SH-SY5Y (cell line): ENCODE data around the gene NATD1.
A peak's percentile ranks its signal among the peaks of the same experiment; 100 is the strongest.

Experiments used
- GATA2 ChIP-seq: IDR thresholded peaks from 2 replicates; pipeline ENCODE4 v1.6.1; 2011; ENCODE audit warnings: mild to moderate bottlenecking, low read depth, low read length
- GATA3 ChIP-seq: IDR thresholded peaks from 2 replicates; pipeline ENCODE4 v1.6.1; 2011; ENCODE audit warnings: low read depth, mild to moderate bottlenecking, low read length, moderate library complexity

NATD1 gene

DNA sequence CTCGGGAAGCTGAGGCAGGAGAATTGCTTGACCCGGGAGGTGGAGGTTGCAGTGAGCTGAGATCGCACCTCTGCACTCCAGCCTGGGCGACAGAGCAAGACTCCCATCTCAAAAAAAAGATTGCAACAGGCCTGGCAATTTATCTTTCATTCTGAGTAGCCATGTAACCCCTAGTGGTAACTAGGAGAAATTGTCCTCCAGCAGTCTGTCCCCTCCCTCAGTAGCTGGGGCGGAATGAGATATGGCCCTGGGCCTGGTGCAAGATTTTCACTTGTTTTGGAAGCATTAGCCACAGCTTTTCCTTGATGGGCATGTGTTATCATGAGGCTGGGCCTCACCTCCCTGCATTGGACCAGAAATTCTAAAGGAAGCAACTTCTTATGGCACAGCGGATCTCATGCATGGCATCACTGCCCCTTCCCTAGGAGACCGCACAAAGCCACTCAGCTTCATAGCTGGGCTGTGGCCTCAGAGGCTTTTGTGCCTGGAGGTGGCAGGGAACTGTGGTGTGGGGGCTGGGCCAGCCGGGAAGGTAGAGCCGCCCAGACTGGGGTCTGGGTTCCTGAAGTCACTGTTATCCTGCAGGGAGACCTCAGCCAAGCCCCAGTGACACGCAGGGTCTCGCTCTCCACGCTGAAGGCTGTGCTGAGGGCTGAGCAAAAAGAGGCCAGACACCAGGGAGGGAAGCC, 13.4 kb downstream of the NATD1 start:
- TF ChIP-seq GATA2 (no peak), GATA3 (no peak)

DNA sequence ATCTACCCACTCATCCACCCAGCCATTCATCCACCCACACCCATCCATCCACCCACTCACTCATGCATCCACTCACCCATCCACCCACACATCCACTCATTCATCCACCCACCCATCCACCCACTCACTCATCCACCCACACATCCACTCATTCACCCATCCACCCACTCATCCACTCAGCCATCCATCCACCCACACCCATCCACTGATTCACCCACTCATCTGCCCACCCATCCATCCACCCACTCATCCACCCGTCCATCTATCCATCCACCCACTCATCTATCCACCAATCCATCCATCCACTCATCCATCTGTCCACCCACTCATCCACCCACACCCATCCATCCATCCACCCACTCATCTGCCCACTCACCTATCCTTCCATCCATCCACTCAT, 17.3 kb downstream of the NATD1 start:
- no peak for TF ChIP-seq GATA2

DNA sequence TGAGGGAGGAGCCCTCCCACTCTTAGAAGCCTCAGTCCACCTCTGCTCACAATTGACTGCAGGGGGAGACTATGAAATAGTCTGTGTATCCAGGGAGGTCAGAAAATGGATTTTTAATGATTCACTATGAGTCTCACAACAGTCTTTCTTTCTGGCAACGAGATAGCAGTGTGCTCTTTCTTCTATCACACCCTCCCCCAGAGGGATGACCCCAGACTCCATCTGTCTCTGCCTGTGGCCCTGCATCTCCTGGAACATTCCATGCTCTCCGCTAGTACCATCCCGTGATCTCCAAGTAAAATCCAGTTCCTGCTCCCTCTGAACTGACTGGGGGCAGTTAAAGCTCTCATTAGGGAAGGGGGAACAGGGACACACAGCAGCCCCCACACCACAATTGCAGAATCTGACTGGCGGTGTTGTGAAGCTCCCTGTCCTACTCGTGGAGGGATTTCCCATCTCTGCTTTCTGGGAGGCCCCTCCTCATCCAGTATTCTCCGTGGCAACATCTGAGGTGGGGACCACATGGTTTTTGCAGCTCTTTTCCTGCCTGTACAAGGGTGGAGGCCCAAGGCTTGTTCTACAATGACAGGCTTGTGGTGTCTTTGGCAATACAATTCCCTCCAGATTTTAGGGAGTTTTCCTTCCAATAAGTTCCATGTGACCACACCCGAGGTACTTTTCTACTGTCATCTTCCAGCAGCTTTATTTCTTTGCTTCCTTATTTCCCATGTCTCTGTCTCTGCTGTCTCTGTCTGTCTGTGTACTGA, 19.4 kb downstream of the NATD1 start:
- TF ChIP-seq GATA3 (no peak), GATA2 (no peak)

DNA sequence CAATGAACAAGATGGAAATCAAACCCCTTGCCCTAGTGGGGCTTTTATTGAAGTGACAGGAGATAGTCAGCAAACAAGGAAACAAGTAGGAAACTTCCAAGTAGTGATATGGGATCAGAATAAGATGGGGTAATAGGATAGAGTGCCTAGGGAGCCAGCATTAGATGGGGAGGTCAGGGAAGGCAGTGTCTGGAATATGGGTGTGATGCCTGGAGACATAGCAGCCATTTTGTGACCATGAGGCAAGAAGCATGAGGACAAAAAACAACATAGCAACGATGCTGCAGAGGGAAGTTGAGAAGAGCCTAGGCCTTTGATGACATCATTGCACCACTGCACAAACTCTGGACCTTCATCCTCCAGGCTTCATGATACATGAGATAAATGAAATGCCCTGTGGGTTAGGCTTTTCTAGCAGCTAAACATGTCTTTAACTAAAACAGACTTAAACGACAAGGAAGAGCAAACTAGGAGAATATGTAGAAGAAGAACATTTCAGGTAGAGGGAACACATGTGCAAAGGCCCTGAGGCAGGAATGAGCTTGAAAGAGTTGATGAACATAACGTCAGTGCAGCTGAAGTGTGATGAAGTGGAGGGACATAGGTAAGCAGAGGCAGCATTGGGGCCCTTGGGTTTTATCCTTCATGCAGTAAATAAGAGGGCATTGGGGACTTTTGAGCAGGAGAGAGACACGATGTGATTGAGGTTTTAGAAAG, 21.0 kb downstream of the NATD1 start:
- no peak for TF ChIP-seq GATA2
- TF ChIP-seq GATA3: no peak

DNA sequence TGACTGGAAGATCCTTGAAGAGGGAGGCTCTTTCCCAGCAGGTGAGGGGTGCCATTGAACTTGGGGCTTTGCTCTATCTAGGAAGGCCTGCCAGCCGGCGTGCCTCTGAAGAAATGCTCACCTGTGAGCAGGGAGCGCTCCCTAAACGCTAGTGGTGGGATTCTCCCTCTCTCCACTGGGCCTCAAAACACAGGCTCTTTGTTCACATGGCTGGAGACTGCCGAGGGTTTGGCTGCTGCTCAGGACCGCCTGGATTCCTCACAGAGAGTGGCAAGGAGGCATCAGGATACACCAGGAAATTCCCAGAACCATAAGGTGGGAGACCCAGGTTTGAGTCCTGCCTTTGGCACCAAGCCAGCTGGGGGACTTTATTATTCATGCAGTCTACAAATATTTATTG, 21.7 kb downstream of the NATD1 start:
- no peak for TF ChIP-seq GATA2
- no peak for TF ChIP-seq GATA3

DNA sequence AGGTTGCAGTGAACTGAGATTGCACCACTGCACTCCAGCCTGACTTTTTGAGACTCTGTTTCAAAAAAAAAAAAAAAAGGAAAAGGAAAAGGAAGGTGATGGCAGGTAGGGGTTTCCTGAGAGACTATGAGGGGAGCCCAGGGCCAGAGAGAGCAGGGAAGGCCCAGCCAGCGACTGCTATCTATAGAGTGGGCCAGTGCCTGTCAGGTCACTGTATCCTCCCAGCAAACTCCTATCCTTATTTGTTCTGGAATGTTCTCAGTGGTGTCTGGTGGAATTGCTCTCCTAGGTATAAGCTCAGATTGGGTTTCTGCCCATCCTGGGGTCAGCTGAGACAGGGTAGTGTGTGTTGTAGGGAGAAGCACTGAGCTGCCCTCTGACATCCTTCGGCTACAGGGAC, 24.4 kb downstream of the NATD1 start:
- TF ChIP-seq GATA2: no peak
- no peak for TF ChIP-seq GATA3

DNA sequence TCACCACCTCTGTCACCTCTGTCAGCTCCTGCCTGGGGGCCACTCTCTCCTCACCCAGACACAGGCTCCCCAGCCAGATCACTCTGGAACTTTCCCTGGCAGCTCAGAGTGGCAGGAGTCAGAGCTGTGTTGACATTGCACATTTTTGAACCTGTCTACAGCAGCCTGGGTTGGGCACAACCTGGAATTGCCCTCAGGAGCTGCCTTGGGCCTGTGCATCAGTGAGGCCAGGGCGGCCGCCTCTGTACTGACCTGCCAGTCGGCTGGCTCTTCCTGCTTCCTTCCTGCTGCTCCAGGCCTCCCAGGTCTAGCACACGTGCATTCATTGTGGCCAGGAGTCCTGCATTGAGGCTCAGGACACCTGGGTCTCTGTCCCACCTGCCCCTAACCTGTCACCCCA, 25.1 kb downstream of the NATD1 start:
- TF ChIP-seq GATA3 (no peak), GATA2 (no peak)

DNA sequence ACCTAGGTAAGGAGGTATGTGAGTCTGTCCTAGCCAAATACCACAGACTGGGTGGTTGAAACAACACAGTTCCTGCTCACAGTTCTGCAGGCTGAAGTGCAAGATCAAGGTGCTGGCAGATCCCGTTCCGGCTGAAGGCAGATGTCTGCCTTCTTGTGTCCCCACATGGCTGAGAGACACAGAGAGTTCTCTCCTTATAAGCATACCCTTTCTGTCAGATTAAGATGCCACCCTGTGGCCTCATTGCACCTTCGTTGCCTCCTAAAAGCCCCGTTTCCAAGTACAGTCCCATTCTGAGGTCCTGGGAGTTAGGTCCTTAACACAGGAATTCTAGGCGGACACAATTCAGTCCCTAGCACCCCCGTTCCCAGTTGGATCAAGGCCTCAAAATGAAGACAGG, 30.1 kb downstream of the NATD1 start:
- TF ChIP-seq GATA2: no peak
- no peak for TF ChIP-seq GATA3

DNA sequence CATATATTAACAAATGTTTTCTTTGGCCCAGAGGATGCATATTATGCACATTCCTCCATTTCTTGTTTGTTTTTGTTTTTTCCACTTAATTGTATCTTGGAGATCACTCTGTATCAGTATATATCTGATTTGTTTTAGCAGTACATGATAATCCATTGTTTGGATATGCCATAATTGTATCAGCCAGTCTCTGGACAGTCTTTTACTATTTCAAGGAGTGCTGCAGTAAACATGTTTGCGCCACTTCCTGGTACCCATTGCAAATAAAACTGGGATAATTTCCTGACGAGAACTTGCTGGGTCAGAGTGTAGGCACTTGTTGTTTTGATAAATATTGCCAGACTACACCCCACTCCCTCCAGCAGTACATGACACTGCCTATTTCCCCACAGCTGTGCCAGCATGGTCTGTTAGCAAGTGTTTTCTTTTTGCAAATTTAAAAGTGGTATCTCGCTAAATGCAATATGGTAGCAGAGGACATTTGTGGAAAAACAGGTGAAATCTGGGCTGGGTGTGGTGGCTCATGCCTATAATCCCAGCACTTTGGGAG, 34.3 kb downstream of the NATD1 start:
- TF ChIP-seq GATA2 (no peak), GATA3 (no peak)

DNA sequence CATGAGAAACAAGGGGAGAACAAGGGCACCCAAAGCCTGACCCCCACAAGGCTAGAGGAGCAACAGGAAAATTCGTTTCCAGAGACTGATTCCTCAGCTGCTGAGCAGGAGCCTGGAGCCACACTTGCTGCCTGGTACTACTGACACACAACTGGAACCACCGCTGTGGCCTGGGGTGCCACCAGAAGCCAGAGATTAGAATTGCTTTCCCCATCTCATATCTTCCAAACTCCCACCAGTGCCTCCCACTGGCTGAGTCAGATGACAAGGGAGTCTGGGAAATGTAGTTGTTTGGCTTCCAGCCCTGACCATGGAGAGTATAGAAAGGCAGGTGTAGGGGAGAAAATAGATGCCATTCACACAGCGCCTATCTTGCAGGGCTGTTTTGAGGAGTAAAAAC, 35.1 kb downstream of the NATD1 start:
- no peak for TF ChIP-seq GATA2
- TF ChIP-seq GATA3: no peak

DNA sequence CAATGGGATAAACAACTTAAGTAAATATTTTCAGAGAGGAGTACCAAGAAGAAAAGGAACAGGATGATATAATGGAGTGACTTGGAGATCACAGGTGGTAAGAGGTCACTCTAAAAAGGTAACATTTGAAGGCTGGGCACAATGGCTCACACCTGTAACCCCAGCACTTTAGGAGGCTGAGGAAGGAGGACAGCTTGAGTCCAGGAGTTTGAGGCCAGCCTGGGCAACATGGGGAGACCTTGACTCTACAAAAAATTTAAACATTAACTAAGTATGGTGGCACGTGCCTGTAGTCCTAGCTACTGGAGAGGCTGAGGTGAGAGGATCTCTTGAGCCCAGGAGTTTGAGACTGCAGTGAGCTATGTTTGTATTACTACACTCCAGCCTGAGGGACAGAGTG, 35.9 kb downstream of the NATD1 start:
- TF ChIP-seq GATA3: no peak
- no peak for TF ChIP-seq GATA2

DNA sequence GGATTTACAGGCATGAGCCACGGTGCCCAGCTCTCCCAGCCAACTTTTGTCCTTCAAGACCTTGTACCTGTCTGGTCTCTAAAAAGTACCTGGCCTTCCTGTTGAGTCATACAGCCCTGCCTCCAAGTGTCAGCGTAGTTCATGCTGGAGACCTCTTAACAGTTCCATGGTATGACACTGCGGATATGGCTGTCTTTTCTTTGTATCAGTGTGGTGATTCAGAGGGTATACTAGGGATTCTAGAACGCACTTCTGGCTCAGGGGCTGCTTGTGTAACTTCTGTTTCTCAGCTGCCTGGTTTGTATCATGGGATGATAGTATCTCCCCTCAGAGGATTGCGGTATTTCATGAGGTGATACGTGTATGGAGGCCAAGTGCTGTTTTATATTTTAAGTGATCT, 37.3 kb downstream of the NATD1 start:
- no peak for TF ChIP-seq GATA3
- no peak for TF ChIP-seq GATA2

DNA sequence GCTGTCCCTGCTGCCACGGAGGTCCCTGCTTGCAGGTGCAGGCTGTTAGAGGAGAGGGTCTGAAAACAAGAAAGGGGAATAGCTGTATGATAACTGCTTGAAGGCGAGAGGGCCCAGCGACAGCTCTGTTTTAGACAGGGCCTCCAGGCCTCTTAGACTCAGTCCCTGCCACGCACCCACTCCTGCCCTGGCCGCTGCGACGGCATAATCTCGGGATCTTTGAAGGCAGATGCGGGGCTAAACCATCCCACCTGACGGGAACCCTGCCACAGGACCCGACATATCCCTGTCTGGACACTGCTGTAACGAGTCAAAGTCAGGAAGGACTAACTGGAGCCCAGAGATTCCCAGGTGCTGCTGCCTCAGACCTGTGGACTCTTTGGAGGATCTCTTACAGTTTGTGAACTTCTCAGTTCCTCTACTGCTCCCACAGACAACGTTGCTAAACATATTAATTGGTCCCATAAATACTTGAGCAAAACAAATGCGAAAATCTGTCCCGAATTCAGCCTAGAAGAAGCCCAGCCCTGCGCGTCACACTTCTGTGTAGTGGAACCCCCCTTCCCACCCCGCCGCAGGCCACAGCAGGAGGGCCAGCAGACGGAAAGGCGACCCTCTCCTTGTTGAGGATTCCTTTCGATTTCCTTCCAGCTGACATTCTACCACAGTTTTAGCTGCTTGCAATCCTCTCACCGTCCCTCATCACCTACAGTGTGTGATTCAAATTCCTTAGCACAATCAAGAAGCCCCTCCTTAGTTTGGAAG, 38.3 kb downstream of the NATD1 start:
- TF ChIP-seq GATA2 (peak; percentile 25; the same call in 1 of the 2 replicates), GATA3 (no peak)
